ENCODE measurements around the gene CCN2. TPM values are rescaled to one million over a fixed set of nuclear protein-coding genes. Genes with fewer than 3 reads are reported as not detected.

CCN2 gene
- total and polyA plus RNA-seq, 2 donors: 85.8 to 506 TPM

DNA sequence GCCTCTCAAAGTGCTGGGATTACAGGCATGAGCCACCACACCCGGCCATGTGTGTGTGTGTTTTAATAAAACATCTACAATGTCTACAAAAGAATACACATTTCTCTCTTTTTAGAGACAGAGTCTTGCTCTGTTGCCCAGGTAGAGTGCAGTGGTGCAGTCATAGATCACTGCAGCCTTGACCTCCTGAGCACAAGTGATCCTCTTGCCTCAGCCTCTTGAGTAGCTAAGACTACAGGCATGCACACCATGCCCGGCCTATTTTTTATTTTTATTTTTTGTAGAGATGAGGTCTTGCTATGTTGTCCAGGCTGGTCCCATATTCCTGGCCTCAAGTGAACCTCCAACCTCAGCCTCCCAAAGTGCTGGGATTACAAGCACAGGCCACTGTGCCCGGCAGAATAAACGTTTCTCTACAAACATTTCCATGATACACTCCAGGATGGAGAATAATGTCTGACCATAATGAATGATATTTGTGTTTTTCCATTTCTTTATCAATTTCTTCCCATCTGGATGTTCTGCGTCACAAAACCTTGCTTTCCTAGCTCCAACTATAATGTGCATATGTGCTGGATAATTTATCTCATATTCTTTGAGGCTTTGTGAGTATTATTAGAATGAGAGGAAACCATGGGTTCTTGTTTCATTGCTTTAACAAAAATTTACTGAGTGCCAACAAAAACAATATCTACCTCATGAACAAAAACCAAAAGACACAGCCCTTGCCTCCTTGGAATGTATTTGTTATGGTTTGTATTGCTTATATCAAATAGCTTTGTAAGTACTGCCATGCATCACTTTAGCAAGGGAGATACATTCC lies 28.6 kb upstream of the CCN2 start:
- no peak for DNase-seq (ENCODE audit: extremely low spot score)
- H3K4me1 ChIP-seq (ENCODE audit: insufficient read depth): no peaks in the 10 kb centered on the region
- 89% methylated on average over 5 of the region's 5 CpGs for WGBS
- no peak overlapping the region for H3K4me3 ChIP-seq (ENCODE audit: low read depth, low read length)
- H3K36me3 ChIP-seq (ENCODE audit: insufficient read depth): no peaks in the 10 kb centered on the region
- no peak overlapping the region for H3K27ac ChIP-seq (ENCODE audit: low read depth)

DNA sequence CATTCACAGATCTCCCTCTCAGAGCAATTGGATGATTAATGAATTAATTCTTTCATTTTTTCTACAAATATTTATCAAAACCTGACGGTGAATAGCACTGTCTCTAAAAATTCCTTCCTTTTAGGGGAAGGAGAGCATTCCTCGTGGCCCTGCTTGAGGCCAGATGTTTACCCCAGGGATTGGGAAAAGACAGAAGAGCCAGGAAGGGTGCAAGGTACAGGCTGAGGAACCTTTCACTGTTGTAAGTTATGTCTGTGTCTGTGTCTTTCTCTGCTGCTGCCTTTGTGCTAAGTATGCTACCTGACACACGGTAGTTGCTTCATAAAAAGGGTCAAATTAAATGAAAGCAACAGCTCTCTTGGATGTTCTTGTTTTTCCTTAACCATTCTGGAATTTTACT lies 27.4 kb upstream of the CCN2 start:
- Histone ChIP-seq H3K36me3 (ENCODE audit: insufficient read depth) (no peaks in the 10 kb centered on the region), H3K27ac (ENCODE audit: low read depth) (no peak overlapping the region), H3K4me3 (ENCODE audit: low read depth, low read length) (no peak overlapping the region), H3K4me1 (ENCODE audit: insufficient read depth) (no peaks in the 10 kb centered on the region)
- no peak for DNase-seq (ENCODE audit: extremely low spot score)
- 49% methylated on average over 3 of the region's 3 CpGs for WGBS

DNA sequence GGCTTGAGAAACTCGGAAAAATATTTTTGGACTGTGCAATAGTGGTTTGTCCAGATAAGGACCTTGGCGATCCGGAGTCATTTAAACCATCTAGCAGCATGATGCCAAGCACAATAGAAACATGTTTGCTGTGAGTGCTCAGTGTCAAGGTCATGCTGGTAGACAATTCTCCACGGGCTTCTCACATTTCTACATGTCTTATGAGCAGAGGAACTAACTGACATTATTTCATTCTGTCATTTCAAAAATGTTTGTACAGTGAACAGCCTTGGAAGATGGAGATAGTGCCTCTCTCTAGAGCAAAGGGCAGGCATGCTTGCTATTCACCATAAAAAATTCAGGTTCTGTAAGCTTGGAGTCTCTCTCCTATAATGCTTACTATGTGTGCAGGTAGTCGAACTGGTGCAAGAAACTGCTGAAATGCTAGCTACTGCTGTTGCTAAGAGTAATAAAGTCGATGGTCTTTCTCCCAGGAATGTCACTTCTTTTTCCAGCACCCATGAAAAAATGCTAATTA lies 25.4 kb upstream of the CCN2 start:
- H3K4me3 ChIP-seq (ENCODE audit: low read depth, low read length): no peak overlapping the region
- no peak for DNase-seq (ENCODE audit: extremely low spot score)
- H3K27ac ChIP-seq (ENCODE audit: low read depth): no peak overlapping the region
- H3K36me3 ChIP-seq (ENCODE audit: insufficient read depth): no peaks in the 10 kb centered on the region
- H3K4me1 ChIP-seq (ENCODE audit: insufficient read depth): no peaks in the 10 kb centered on the region
- 49% methylated on average over 6 of the region's 6 CpGs for WGBS

DNA sequence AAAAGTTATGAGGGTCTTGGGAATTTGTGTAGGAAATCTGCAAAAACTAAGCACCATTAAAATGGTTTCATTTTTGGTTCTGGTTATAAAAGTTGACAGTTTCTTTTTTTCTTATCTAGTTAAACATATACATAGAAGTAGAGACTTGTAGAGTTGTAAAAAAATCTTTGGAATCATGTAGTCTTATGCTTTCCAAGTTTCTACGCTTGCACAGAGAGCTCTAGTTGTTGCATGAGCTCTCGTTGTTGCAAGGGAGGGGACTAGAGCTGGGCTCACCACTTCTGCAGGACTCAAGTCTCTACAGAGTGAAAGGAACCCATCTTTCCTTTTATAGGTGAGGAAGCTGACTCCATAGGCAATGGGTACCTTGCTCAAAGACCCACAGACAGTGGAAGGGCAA lies 21.6 kb upstream of the CCN2 start:
- H3K27ac ChIP-seq (ENCODE audit: low read depth): no peak overlapping the region

DNA sequence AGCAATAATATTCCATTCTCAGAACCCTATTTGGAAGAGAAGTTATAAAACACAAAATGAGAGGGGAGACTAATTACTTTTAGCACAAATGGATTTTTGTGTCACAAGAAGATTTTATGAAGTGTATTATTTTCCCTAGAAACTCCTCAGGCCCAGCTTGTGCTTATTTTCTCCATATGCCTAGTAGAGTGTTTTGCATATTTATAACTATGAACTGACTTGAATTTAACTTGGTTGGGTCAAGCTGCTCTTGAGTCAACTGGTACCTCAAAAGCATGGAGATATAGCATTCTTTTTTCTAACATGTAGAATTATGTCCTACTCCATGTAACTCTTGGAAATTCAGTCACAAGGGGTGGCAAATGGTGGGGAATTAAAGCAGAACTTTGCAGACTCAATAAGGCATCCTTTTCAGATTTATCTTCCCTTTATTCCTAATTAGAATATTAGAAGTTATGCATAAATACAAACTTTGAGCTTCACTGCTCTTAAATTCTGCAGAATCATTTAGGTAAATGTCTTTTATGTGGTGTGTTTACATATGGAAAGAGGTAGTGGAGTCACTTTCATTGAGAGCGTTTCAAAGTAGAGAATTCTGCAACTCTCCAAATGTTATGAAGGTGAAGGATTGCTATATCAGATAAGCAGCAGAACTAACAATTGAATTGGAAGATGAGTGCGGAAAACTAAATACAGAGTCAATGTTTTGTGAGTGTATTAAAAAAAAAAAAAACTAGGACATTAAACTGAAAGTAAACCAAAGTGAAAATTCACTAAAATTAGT lies 19.1 kb upstream of the CCN2 start:
- 86% methylated on average over 2 of the region's 2 CpGs for WGBS
- no peaks in the 10 kb centered on the region for H3K4me1 ChIP-seq (ENCODE audit: insufficient read depth)
- no peak overlapping the region for H3K27ac ChIP-seq (ENCODE audit: low read depth)
- DNase-seq (ENCODE audit: extremely low spot score): no peak
- H3K36me3 ChIP-seq (ENCODE audit: insufficient read depth): no peaks in the 10 kb centered on the region
- no peak overlapping the region for H3K4me3 ChIP-seq (ENCODE audit: low read depth, low read length)

More for the DNA sequence above, 21.6 kb upstream of the CCN2 start:
- H3K36me3 ChIP-seq (ENCODE audit: insufficient read depth): no peaks in the 10 kb centered on the region
- 53% methylated on average over 2 of the region's 2 CpGs for WGBS
- no peak overlapping the region for H3K4me3 ChIP-seq (ENCODE audit: low read depth, low read length)
- H3K4me1 ChIP-seq (ENCODE audit: insufficient read depth): no peaks in the 10 kb centered on the region
- DNase-seq (ENCODE audit: extremely low spot score): no peak

DNA sequence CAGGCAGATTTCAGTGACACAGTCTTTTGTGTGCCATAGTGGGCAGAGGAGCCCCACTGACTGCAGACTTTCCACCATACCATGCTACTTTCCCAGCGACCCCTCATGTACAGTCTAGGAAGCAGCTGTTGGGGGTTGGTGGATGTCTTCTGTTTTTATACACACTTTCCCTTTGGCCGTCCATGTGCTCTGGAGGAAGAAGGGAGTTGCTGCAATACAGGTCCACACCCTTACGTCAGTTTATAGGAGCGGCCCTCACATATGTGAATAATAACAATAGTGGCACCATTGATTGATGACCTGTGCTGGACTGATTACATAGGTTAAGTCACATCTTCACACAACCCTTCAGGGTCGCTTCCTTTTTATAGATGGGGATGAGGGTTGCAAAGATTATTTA lies 17.5 kb upstream of the CCN2 start:
- no peak for DNase-seq (ENCODE audit: extremely low spot score)
- no peaks in the 10 kb centered on the region for H3K36me3 ChIP-seq (ENCODE audit: insufficient read depth)
- WGBS: 87% methylated on average over 5 of the region's 5 CpGs
- no peak overlapping the region for H3K27ac ChIP-seq (ENCODE audit: low read depth)
- H3K4me3 ChIP-seq (ENCODE audit: low read depth, low read length): no peak overlapping the region
- no peaks in the 10 kb centered on the region for H3K4me1 ChIP-seq (ENCODE audit: insufficient read depth)

DNA sequence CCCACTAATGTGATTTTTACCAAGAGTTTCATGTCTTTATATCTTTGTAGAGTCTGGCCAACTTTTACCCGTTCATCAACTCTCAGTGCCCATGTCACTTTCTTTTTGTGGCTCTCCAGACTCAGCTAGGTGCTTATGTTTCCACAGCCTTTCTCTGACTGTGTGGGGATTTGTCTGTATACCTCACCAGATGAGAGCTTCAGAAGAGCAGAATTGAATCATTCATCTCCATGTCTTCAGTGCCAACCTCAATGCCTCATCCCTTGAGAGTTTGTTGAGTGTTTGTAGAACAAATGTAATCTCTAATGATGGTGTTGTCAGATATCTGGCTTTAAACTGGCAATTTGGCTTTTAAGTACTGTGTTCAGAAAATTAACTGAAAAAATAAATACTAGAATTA lies 16.8 kb upstream of the CCN2 start:
- 50% methylated on average over 1 of the region's 1 CpG for WGBS
- Histone ChIP-seq H3K36me3 (ENCODE audit: insufficient read depth) (no peaks in the 10 kb centered on the region), H3K27ac (ENCODE audit: low read depth) (no peak overlapping the region), H3K4me3 (ENCODE audit: low read depth, low read length) (no peak overlapping the region), H3K4me1 (ENCODE audit: insufficient read depth) (no peaks in the 10 kb centered on the region)
- DNase-seq (ENCODE audit: extremely low spot score): no peak

DNA sequence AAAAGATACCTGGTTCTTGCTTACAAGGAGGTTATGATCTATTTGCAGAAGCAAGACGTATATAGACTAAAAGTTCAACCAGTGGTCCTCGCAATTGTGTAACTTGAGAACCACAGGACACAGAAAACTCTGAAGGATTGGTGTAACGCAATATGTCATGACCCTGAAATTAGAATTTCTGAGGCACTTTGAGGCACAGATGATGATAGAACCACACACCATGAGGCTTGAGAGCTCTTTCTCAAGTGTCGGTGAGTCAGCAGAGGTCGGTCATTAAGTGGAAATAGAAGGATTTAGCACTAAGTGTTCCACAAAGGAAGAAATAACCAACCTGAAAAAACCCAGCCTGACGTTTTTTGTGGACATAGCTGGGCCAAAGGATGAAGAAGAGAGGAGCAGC lies 15.3 kb upstream of the CCN2 start:
- 92% methylated on average over 6 of the region's 6 CpGs for WGBS
- Histone ChIP-seq H3K4me1 (ENCODE audit: insufficient read depth) (no peaks in the 10 kb centered on the region), H3K4me3 (ENCODE audit: low read depth, low read length) (no peak overlapping the region), H3K27ac (ENCODE audit: low read depth) (no peak overlapping the region), H3K36me3 (ENCODE audit: insufficient read depth) (no peaks in the 10 kb centered on the region)
- DNase-seq (ENCODE audit: extremely low spot score): no peak

DNA sequence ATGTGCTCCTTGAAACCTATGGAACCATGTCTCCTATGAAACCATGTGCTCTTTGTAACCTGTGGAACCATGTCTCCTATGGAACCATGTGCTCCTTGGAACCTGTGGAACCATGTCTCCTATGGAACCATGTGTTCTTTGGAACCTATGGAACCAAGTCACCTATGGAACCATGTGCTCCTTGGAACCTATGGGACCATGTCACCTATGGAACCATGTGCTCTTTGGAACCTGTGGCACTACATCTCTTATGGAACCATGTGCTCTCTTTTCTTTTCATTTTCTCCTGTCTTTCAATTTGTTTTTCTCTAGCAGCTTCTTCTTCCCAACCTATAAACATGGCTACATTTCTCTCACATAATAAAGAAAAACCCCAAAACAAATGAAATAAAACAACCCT lies 11.9 kb upstream of the CCN2 start:
- Histone ChIP-seq H3K36me3 (ENCODE audit: insufficient read depth) (no peaks in the 10 kb centered on the region), H3K4me3 (ENCODE audit: low read depth, low read length) (no peak overlapping the region), H3K27ac (ENCODE audit: low read depth) (no peak overlapping the region), H3K4me1 (ENCODE audit: insufficient read depth) (no peaks in the 10 kb centered on the region)
- no peak for DNase-seq (ENCODE audit: extremely low spot score)

DNA sequence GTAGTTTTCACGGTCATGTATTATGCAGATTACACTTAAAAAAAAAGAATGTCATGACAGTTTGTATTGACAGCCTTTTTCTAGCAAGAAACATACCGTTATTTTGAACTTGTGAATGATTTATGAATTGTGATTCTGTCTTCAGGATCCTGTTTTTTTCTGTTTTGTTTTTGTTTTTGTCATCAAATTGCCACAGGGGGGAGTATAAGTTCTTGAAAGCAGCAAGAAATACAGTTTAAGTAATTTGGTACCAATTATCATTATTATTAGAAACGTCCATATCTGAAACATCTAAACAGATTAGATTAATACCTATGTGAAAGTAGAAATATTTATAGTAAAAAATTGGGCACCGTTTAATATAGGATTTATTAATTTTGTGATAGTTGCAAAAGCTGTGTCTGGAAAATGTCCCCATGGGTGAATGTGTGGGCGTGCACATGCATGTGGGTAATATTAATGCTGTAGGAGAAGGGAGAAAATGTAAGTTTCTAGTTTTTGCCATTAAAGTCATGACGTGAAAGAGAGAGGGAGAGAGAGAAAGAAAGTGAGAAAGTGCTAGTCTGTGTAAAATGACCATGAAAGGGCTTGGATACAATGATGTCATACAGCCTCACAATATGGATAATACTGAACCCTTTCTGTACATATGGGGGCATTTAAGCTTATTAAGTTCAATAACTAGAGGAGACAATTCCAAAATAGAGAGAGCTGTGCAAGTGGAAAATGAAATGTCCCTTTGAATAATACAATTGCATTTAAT lies 9.4 kb upstream of the CCN2 start:
- WGBS: 47% methylated on average over 6 of the region's 6 CpGs
- H3K4me3 ChIP-seq (ENCODE audit: low read depth, low read length): no peak overlapping the region
- H3K36me3 ChIP-seq (ENCODE audit: insufficient read depth): no peaks in the 10 kb centered on the region
- H3K27ac ChIP-seq (ENCODE audit: low read depth): no peak overlapping the region
- no peak for DNase-seq (ENCODE audit: extremely low spot score)
- H3K4me1 ChIP-seq (ENCODE audit: insufficient read depth): no peaks in the 10 kb centered on the region

DNA sequence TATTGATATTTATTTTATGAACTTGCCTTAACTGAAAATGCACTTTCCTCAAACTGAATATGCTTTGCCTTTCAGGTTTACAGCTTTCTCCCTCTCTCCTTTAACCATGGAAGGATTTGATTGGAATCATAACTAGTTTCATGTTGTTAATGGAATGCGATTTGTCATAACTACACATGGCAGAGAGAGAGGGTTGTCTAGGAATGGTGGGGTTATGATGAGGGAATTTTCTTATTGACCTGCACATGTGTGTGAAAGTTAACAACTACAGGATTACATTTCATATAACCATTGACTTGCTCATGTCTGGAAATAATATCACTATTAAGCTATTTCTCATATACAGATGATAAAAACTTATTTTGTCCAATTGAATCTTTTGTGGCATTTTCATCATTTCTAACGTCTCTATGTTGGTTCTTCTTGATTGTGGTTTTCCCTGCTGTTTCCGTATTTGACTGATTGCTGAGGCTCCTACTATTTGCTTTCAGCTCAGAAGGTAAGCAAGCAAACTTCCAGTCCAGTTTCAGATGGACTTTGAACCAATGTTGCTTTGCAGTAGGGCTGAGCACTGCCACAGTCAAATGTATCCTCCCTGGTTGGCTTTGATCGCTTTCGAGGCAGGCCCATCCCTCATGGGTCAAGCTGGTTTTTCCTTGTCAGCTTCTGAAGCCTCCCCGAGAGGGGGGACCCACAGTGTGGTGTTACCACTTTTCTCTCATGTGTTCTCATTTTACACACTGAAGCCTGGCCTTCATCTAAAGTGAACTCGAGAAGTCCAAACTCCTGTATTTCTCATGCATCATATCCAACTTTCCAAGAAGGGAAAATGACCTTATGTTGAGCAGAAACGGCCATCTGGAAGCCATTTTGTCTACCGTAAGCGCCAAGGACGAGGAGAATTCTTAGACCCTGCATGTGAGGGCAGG lies 7.6 kb upstream of the CCN2 start:
- no peaks in the 10 kb centered on the region for H3K36me3 ChIP-seq (ENCODE audit: insufficient read depth)
- H3K27ac ChIP-seq (ENCODE audit: low read depth): no peak overlapping the region
- no peaks in the 10 kb centered on the region for H3K4me1 ChIP-seq (ENCODE audit: insufficient read depth)
- 95% methylated on average over 11 of the region's 11 CpGs for WGBS
- DNase-seq (ENCODE audit: extremely low spot score): no peak
- no peak overlapping the region for H3K4me3 ChIP-seq (ENCODE audit: low read depth, low read length)

DNA sequence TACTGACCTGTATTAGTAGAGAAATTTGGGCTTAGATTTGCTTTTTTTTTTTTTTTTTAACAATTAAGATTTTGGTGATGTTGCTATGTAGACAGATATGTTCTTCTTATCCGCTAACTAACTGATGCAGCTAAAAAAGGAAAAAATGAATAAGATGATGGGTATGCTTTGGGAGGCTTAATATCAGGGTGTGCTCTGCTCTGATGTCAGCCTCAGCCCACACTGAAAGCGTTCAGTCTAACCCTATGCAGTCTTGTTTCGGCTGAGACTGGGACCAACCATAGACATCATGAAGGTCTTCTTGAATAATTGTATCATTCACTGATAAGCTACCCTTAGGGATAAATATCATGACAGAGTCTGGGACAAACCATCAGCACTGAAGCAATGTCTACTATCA lies 6.9 kb upstream of the CCN2 start:
- Histone ChIP-seq H3K36me3 (ENCODE audit: insufficient read depth) (no peaks in the 10 kb centered on the region), H3K27ac (ENCODE audit: low read depth) (no peak overlapping the region), H3K4me1 (ENCODE audit: insufficient read depth) (no peaks in the 10 kb centered on the region), H3K4me3 (ENCODE audit: low read depth, low read length) (no peak overlapping the region)
- DNase-seq (ENCODE audit: extremely low spot score): no peak
- 90% methylated on average over 3 of the region's 3 CpGs for WGBS

DNA sequence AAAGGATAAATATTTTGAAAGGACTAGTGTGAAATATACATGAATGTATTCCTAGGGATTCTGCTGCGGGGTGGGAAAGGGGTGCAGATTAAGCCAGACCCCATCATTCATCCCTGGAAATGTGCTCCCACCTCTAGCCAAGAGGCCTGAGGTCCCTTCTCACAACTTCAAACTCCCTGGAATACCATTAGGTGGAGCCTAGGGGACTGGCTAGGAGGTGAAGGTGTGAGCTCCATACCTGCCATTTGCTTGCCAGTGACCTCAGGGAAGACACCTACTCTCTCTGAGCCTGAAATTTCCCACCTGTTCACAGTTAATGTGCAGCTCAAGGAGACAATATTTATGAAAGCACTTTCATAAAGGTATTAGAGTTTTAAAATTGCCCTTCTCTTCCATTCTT lies 4.7 kb upstream of the CCN2 start:
- WGBS: 98% methylated on average over 1 of the region's 1 CpG
- H3K27ac ChIP-seq (ENCODE audit: low read depth): no peak overlapping the region
- H3K4me3 ChIP-seq (ENCODE audit: low read depth, low read length): no peak overlapping the region
- no peaks in the 10 kb centered on the region for H3K4me1 ChIP-seq (ENCODE audit: insufficient read depth)
- no peaks in the 10 kb centered on the region for H3K36me3 ChIP-seq (ENCODE audit: insufficient read depth)
- no peak for DNase-seq (ENCODE audit: extremely low spot score)
